ENCODE data around the gene GADD45GIP1.

Gene GADD45GIP1

DNA sequence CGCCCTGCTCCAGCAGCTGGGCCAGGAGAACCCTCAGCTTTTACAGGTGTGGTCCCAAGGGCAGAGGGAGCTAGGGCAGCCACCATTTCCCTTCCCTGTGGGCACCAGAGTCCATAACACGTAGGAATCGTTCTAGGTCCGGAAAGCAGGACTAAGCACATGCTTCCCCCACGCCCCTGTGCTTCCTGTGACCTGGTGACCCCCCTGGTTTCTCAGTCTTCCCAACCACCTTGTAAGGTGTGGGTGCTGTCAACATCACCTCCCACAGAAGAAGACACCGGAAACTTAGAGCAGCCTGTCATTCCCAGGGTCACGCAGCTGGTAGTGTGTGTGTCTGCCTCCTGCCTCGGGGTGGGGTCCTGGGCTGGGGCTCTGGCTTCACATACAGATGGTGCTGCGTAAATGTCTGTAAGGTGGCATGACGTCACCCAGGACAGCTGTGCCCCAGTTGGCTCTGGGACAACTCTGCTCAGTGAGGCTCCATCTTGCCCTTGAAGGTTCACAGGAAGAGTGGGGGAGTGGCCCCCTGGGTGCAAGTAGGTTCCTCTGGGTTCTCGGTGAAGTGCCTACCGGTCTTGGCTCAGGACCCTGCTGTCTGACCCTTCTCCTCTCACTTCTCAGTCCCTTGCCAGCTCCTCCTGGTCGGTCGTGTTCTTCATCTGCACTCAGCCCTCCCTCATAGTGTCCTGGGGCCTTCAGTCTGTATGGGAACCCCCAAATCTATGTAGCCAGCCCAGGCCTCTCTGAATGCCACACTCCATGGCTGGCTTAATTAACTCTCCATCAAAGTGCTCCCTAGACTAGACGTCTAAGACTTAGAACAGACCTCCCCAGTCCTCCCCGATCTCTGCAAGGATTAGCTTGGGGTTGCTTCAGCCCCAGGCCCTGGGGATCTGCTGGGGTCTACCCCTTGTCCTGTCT, 7.4 kb downstream of the GADD45GIP1 start:
- TF ChIP-seq, protein P1, sequence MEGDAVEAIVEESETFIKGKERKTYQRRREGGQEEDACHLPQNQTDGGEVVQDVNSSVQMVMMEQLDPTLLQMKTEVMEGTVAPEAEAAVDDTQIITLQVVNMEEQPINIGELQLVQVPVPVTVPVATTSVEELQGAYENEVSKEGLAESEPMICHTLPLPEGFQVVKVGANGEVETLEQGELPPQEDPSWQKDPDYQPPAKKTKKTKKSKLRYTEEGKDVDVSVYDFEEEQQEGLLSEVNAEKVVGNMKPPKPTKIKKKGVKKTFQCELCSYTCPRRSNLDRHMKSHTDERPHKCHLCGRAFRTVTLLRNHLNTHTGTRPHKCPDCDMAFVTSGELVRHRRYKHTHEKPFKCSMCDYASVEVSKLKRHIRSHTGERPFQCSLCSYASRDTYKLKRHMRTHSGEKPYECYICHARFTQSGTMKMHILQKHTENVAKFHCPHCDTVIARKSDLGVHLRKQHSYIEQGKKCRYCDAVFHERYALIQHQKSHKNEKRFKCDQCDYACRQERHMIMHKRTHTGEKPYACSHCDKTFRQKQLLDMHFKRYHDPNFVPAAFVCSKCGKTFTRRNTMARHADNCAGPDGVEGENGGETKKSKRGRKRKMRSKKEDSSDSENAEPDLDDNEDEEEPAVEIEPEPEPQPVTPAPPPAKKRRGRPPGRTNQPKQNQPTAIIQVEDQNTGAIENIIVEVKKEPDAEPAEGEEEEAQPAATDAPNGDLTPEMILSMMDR (IDR thresholded peaks at IDR 0.05) = no peak

GRCh38 chr19:12948612-12949362, 8.2 kb downstream of the GADD45GIP1 start:
- TF ChIP-seq, protein P1 (IDR thresholded peaks at IDR 0.05) = no peak

DNA sequence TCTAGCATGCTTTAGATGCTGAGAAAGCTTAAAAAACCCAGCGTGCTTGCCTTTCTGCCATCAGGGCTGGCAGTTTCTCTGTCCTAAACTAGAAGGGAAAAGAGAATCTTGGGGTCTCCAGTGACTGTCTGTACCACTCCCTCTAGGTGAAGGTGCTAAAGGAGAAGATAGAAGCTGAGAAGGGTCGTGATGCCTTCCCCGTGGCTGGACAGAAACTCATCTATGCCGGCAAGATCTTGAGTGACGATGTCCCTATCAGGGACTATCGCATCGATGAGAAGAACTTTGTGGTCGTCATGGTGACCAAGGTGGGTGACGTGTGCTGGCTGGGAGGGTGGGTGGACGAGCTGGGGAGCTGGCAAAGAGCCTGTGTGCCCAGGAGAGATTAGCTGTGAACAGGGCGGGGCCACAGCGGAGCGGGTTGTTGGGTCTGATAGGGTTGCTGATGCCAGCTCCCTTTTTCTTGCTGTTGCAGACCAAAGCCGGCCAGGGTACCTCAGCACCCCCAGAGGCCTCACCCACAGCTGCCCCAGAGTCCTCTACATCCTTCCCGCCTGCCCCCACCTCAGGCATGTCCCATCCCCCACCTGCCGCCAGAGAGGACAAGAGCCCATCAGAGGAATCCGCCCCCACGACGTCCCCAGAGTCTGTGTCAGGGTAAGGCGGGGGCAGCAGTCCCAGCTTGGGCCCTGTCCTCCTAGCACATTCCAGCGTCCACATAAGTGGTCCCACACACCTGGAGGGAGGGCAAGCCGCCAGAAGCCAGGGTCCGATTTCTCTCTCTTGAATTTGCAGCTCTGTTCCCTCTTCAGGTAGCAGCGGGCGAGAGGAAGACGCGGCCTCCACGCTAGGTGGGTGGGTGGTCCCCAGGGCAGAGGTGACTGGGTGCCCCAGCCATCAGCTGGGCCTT, 9.1 kb downstream of the GADD45GIP1 start:
- TF ChIP-seq, protein P1 (IDR thresholded peaks at IDR 0.05) = no peak

DNA sequence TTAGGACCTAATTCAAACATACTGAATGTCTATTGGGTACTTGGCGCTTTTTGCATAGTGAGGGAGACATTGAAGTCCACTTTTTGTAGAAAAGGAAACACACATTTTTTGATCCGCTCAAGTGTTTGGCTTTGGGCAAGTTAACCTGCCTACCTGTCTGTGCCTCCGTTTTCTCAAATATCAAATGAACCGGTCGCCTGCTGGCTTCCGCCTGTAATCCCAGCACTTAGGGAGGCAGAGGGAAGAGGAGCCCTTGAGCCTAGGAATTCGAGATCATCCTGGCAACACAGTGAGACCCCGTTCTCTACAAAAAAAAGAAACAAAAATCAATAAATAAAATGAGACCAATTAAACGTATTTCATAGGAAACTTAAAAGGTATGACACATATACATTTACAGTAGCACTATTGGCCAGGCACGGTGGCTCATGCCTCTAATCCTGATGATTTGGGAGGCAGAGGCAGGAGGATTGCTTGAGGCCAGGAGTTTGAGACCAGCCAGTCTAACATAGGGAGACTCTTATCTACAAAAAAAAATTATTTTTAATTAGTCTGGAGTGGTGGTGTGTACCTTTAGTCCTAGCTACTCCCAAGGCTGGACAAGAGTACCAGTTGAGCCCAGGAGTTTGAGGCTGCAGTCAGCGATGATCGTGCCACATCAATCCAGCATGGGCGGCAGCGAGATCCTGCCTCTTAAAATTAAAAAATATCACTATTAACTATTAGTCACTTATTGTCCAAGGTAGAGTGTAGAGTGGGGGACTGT, 10.1 kb downstream of the GADD45GIP1 start:
- TF ChIP-seq, protein P1 (IDR thresholded peaks at IDR 0.05) = no peak

DNA sequence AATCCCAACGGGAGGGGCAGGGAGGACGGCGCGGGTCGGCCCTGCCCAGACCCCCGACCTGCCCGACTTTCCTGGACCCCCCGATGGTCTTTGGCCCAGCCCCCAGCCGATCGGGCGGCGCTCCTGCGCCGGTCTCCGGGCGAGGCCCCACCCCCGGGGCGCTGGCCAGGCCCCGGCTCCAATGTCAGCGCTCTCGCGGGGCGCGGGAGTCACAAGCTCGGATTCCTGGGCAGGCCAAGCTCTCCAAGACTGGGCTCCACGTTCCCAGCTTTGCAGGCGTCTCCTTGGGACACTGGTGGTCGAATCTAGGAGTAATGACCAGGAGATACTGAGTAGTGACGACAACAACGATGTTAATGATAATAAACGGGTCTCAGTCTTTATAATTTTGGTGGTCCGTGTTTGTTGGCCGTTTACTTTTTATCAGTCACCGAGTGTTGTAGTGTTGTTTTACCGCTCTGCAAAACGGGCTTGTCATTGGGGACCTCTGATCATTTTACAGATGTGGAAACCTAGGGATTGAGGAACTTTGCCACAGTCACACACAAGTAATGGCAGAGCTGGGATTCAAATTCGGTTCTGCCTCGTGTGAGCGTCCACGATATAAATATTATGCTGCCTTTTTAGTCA, 10.8 kb downstream of the GADD45GIP1 start:
- TF ChIP-seq, protein P1 (IDR thresholded peaks at IDR 0.05) = no peak

DNA sequence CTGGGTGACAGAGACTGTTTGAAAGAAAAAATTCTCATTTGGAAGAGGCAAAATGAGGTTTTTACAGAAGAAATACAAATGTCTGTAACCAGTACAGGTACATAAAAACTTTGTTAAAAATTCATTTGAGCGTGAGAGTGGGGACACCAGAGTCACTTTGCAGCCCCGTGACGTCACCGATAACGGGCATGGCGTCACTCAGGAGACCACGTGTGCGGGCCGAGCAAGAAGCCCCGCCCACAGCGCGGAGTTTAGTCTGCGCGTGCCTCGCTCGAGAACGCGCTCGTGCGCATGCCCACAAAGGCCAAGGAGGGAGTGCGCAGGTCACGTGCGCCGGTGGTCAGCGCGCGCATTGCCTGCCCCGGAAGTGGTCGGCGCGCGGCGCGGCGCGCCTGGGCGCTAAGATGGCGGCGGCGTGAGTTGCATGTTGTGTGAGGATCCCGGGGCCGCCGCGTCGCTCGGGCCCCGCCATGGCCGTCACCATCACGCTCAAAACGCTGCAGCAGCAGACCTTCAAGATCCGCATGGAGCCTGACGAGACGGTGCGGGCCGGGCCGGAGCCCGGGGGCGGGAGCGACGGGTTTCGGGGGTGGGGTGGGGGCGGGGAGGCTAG, 11.4 kb downstream of the GADD45GIP1 start, which contains the start of gene RAD23A:
TSS of gene RAD23A (plus strand) at position 384 of the 613 bp plus-strand sequence. CDS start at position 471, 87 bp downstream.
- TF ChIP-seq, protein P1 (IDR thresholded peaks at IDR 0.05) = no peak

All from LNCAP (cell line).